B cell (primary cell): ENCODE data around the gene CHRNA7. TPM values are rescaled to one million over a fixed set of nuclear protein-coding genes. Genes with fewer than 3 reads are reported as not detected.
"Not testable (repeated sequence)": the region's sequence is repeated elsewhere in the genome, so short reads cannot be mapped to it uniquely, and the experiment has no call there.

Source experiments
- ATAC-seq: fragments of 200-7000 bp; cut with Tn5 transposase; one replicate; pipeline ENCODE4 v1.10.0; 2021; ENCODE audit warnings: low read depth, mild to moderate bottlenecking, moderate number of reproducible peaks, moderate library complexity
- CTCF ChIA-PET: fragments of 350-600 bp; sonication (Branson Sonifier 250); formaldehyde crosslinking; loops from one replicate; lab custom pipeline; 2021; ENCODE audit warnings: antibody characterized with exemption, inconsistent platforms; lab: Charles Lee
- POLR2A ChIA-PET: fragments of 350-600 bp; sonication (Branson Sonifier 250); formaldehyde crosslinking; loops from one replicate; lab custom pipeline; 2021; ENCODE audit warnings: antibody characterized with exemption; lab: Charles Lee
- DNase-seq: peaks from one replicate; pipeline ENCODE4 v3.0.0; 2013
- H2AFZ ChIP-seq: 2 replicates; pipeline ENCODE4 v1.6.1; 2012; ENCODE audit warnings: mild to moderate bottlenecking, low read depth, low read length; ENCODE audit not compliant: insufficient read depth, poor library complexity, severe bottlenecking
- H3K27ac ChIP-seq, 2 donors: 1 replicate in 1 of 2; 2 replicates in 1 of 2; pipeline ENCODE4 v1.5.1; 2012 to 2013; ENCODE audit warnings: low read length in 2 of 2, mild to moderate bottlenecking in 2 of 2, moderate library complexity in 1 of 2
- H3K27me3 ChIP-seq, 4 experiments: fragments of 200-600 bp in 1 of 4; sonication (generic) in 1 of 4; replicated peaks in 1 of 4; 1 replicate in 2 of 4; 2 replicates in 2 of 4; pipeline versions ENCODE4 v1.6.1 to v1.7.0; 2013 to 2016; ENCODE audit warnings: low read length in 3 of 4, mild to moderate bottlenecking in 2 of 4, mixed read lengths in 1 of 4, moderate library complexity in 1 of 4; ENCODE audit not compliant: insufficient read depth in 4 of 4, control insufficient read depth in 3 of 4; ENCODE audit errors: control extremely low read depth in 1 of 4
- H3K36me3 ChIP-seq, 2 experiments: replicated peaks in 1 of 2; 1 replicate in 1 of 2; 2 replicates in 1 of 2; pipeline versions ENCODE4 v1.6.1 to v1.7.1; 2013; ENCODE audit warnings: low read length in 1 of 2; ENCODE audit not compliant: insufficient read depth in 2 of 2, control insufficient read depth in 1 of 2; ENCODE audit errors: control extremely low read depth in 1 of 2, extremely low read depth in 1 of 2
- H3K4me1 ChIP-seq, 2 donors: fragments of 200-600 bp in 1 of 2; sonication (generic) in 1 of 2; 1 replicate in 1 of 2; 2 replicates in 1 of 2; pipeline versions ENCODE4 v1.5.1 to v1.6.1; 2013 to 2017; ENCODE audit warnings: low read length in 2 of 2; ENCODE audit not compliant: control insufficient read depth in 2 of 2, insufficient read depth in 2 of 2
- H3K4me2 ChIP-seq: replicated peaks from 2 replicates; pipeline ENCODE3; 2012; ENCODE audit warnings: mild to moderate bottlenecking, low read depth, low read length; ENCODE audit not compliant: poor library complexity, severe bottlenecking
- H3K4me3 ChIP-seq, 5 experiments: fragments of 200-600 bp in 1 of 5; sonication (generic) in 1 of 5; 1 replicate in 3 of 5; 2 replicates in 2 of 5; pipeline versions ENCODE4 v1.5.1 to v1.7.0; 2011 to 2016; ENCODE audit warnings: low read length in 4 of 5, mild to moderate bottlenecking in 4 of 5, low read depth in 2 of 5, control low read depth in 1 of 5, moderate library complexity in 1 of 5; ENCODE audit not compliant: insufficient read depth in 1 of 5; ENCODE audit errors: control extremely low read depth in 1 of 5, extremely low read depth in 1 of 5
- H3K79me2 ChIP-seq: fragments of 200-600 bp; sonication (generic); one replicate; pipeline ENCODE4 v1.6.0; 2016; ENCODE audit warnings: low read length; ENCODE audit not compliant: control insufficient read depth, insufficient read depth
- H3K9ac ChIP-seq: fragments of 200-600 bp; sonication (generic); 2 replicates; pipeline ENCODE4 v1.6.1; 2017; ENCODE audit warnings: mild to moderate bottlenecking, low read length, moderate library complexity
- H3K9me3 ChIP-seq, 3 donors: one replicate each; pipeline versions ENCODE4 v1.6.1 to v1.7.1; 2013; ENCODE audit warnings: low read length in 2 of 3; ENCODE audit not compliant: control insufficient read depth in 2 of 3, insufficient read depth in 1 of 3; ENCODE audit errors: control extremely low read depth in 1 of 3
- H4K20me1 ChIP-seq: 2 replicates; pipeline ENCODE4 v1.6.0; 2012; ENCODE audit warnings: mild to moderate bottlenecking, low read length; ENCODE audit not compliant: insufficient read depth, control insufficient read depth, poor library complexity, severe bottlenecking
- H3K27ac Mint-ChIP-seq: one replicate; pipeline ENCODE4 v1.8.0; 2021; ENCODE audit warnings: mixed read lengths
- H3K27me3 Mint-ChIP-seq: one replicate; pipeline ENCODE4 v1.8.0; 2021; ENCODE audit warnings: mixed read lengths
- H3K4me1 Mint-ChIP-seq: one replicate; pipeline ENCODE4 v1.8.0; 2021; ENCODE audit warnings: mixed read lengths
- H3K4me3 Mint-ChIP-seq: one replicate; pipeline ENCODE4 v1.8.0; 2021; ENCODE audit warnings: mixed read lengths
- H3K9me3 Mint-ChIP-seq: one replicate; pipeline ENCODE4 v1.8.0; 2022; ENCODE audit warnings: mixed read lengths; ENCODE audit not compliant: insufficient read depth
- WGBS: methylation state at CpG from one replicate; pipeline ENCODE4 v1.1.5; 2013; ENCODE audit warnings: missing lambda C conversion rate; ENCODE audit not compliant: insufficient coverage; 5-methylcytosine and 5-hydroxymethylcytosine counted together
- intact Hi-C: fragments of 100-400 bp; cut with micrococcal nuclease; formaldehyde crosslinking; loops from one replicate; pipeline ENCODE4 v1.10.0; 2022
- polyA plus RNA-seq: library from polyadenylated mRNA; depleted of rRNA; stranded (reverse); fragments of >200 nt; gene quantifications from 2 replicates; pipeline ENCODE4 v1.2.3, GENCODE V29; 2012
- total RNA-seq, 2 donors: library from RNA; stranded (reverse); fragments of 120-200 nt in 1 of 2; gene quantifications; 1 replicate in 1 of 2; 2 replicates in 1 of 2; pipeline versions ENCODE4 v1.2.3 to v1.2.4, GENCODE V29; 2013 to 2022

CHRNA7 gene
- total and polyA plus RNA-seq, 2 donors (not counting 1 experiment from before 2014, with no cell fraction given) = 0.16 TPM; not detected in 1

DNA sequence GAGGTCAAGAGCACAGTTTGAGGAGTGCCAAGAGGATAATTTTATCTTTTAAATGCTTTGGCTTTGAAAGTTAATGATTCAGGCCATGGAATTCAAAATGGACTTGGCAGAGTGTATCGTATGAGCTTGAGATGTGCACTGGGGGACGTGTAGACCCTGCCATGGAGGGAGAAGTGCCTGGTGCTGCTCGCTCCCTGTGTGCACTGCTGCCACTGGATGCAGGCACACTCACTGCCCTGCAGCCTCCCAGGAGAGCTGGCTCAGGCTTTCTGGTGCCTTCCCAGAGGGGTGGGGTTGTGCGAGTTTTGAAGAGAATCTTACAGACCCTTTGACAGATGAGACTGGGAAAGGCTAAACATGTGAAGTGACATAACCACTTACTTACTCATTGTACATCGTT lies 135.5 kb downstream of the CHRNA7 start:
- H3K27ac ChIP-seq, H3K9me3 ChIP-seq, H3K9me3 Mint-ChIP-seq, ATAC-seq, CTCF ChIA-PET, H3K27me3 Mint-ChIP-seq, H3K4me2 ChIP-seq, H3K79me2 ChIP-seq, H4K20me1 ChIP-seq, H3K27ac Mint-ChIP-seq, H3K9ac ChIP-seq, intact Hi-C loops, H3K27me3 ChIP-seq, DNase-seq, H3K4me3 Mint-ChIP-seq, H3K4me1 ChIP-seq, POLR2A ChIA-PET, H3K36me3 ChIP-seq, H2AFZ ChIP-seq, H3K4me3 ChIP-seq, H3K4me1 Mint-ChIP-seq: not testable (repeated sequence)
- no CpG with 5 or more reads among the region's 5 CpGs for WGBS

DNA sequence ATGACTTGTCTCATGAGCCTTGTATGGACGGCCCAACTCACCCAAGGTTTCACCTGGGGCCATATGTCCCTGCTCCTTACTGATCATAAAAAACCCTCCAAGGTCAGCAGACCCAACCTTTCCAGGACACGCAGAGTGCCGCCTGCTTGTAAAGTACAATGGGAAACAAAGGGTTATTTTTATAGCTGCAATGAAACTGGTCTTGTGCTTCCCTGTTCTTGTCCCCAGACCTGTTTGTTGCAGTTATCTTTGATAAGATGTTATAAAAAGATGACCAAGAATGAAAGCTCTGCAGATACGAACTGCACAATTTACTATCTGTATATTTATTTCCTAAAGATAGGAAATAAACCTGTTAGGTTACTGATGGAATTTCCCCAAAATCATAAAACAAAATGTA lies 136.0 kb downstream of the CHRNA7 start:
- H3K27ac ChIP-seq, CTCF ChIA-PET, H3K27me3 Mint-ChIP-seq, ATAC-seq, H2AFZ ChIP-seq, H3K27ac Mint-ChIP-seq, H3K4me3 Mint-ChIP-seq, H3K36me3 ChIP-seq, H3K4me3 ChIP-seq, H3K27me3 ChIP-seq, H3K9me3 Mint-ChIP-seq, H3K4me1 ChIP-seq, H3K79me2 ChIP-seq, H4K20me1 ChIP-seq, intact Hi-C loops, POLR2A ChIA-PET, H3K4me1 Mint-ChIP-seq, DNase-seq, H3K4me2 ChIP-seq, H3K9me3 ChIP-seq, H3K9ac ChIP-seq: not testable (repeated sequence)
- no CpG with 5 or more reads among the region's 4 CpGs for WGBS

GRCh38 chr15:32167913-32168312 lies 137.6 kb downstream of the CHRNA7 start:
- intact Hi-C loops, H3K4me2 ChIP-seq, H3K79me2 ChIP-seq, H3K4me1 ChIP-seq, H3K27ac ChIP-seq, H4K20me1 ChIP-seq, H3K4me1 Mint-ChIP-seq, H3K9me3 ChIP-seq, POLR2A ChIA-PET, H3K27me3 Mint-ChIP-seq, H3K9ac ChIP-seq, H3K4me3 ChIP-seq, H3K36me3 ChIP-seq, DNase-seq, ATAC-seq, CTCF ChIA-PET, H2AFZ ChIP-seq, H3K27ac Mint-ChIP-seq, H3K27me3 ChIP-seq, H3K9me3 Mint-ChIP-seq, H3K4me3 Mint-ChIP-seq: not testable (repeated sequence)
- WGBS = no CpG with 5 or more reads among the region's 35 CpGs

- WGBS = no CpG with 5 or more reads among the region's 5 CpGs
- intact Hi-C loops, H3K36me3 ChIP-seq, H2AFZ ChIP-seq, POLR2A ChIA-PET, H4K20me1 ChIP-seq, ATAC-seq, H3K27me3 ChIP-seq, CTCF ChIA-PET, H3K4me3 ChIP-seq, H3K4me2 ChIP-seq, H3K27me3 Mint-ChIP-seq, H3K4me3 Mint-ChIP-seq, H3K9ac ChIP-seq, H3K27ac ChIP-seq, H3K9me3 Mint-ChIP-seq, H3K9me3 ChIP-seq, H3K27ac Mint-ChIP-seq, H3K4me1 ChIP-seq, H3K79me2 ChIP-seq, DNase-seq, H3K4me1 Mint-ChIP-seq: not testable (repeated sequence)
Observed at GRCh38 chr15:32180579-32180978, 150.3 kb downstream of the CHRNA7 start.
